Mesenchymal stem cell (in vitro differentiated cells and primary cell): ENCODE data around the gene PP2D1.

Source experiments
- DNase-seq: peaks from one replicate; pipeline ENCODE4 v3.0.0-alpha.2; 2013
- H2AFZ ChIP-seq: one replicate; pipeline ENCODE4 v1.6.1; 2013; ENCODE audit warnings: low read depth, mild to moderate bottlenecking, control low read depth, inconsistent platforms, low read length, moderate library complexity
- H2AK5ac ChIP-seq: 2 replicates; pipeline ENCODE4 v1.6.1; 2013; ENCODE audit warnings: low read length, moderate library complexity, mild to moderate bottlenecking, inconsistent platforms; ENCODE audit not compliant: severe bottlenecking
- H2BK120ac ChIP-seq: one replicate; pipeline ENCODE4 v1.6.1; 2013; ENCODE audit warnings: low read depth, mild to moderate bottlenecking, inconsistent platforms, low read length, moderate library complexity
- H2BK12ac ChIP-seq, 2 experiments: one replicate each; pipeline ENCODE4 v1.6.1; 2013; ENCODE audit warnings: inconsistent platforms in 2 of 2, low read length in 2 of 2, mild to moderate bottlenecking in 2 of 2, moderate library complexity in 2 of 2, control low read depth in 1 of 2
- H2BK15ac ChIP-seq: one replicate; pipeline ENCODE4 v1.6.1; 2013; ENCODE audit warnings: mild to moderate bottlenecking, low read depth, inconsistent platforms; ENCODE audit not compliant: poor library complexity, severe bottlenecking
- H2BK5ac ChIP-seq: 2 replicates; pipeline ENCODE4 v1.6.1; 2013; ENCODE audit warnings: low read depth, mild to moderate bottlenecking, low read length, control low read depth, inconsistent platforms; ENCODE audit not compliant: poor library complexity, severe bottlenecking
- H3K14ac ChIP-seq, 2 experiments: one replicate each; pipeline ENCODE4 v1.6.1; 2013; ENCODE audit warnings: inconsistent platforms in 2 of 2, low read length in 2 of 2, control low read depth in 1 of 2, mild to moderate bottlenecking in 1 of 2, moderate library complexity in 1 of 2
- H3K18ac ChIP-seq, 2 experiments: one replicate each; pipeline ENCODE4 v1.6.1; 2013; ENCODE audit warnings: inconsistent platforms in 2 of 2, low read length in 2 of 2, control low read depth in 1 of 2, low read depth in 1 of 2, mild to moderate bottlenecking in 1 of 2
- H3K23ac ChIP-seq, 2 experiments: one replicate each; pipeline ENCODE4 v1.6.1; 2013; ENCODE audit warnings: inconsistent platforms in 2 of 2, low read length in 2 of 2, mild to moderate bottlenecking in 2 of 2, moderate library complexity in 2 of 2, control low read depth in 1 of 2
- H3K27ac ChIP-seq: 2 replicates; pipeline ENCODE4 v1.5.1; 2013; ENCODE audit warnings: mild to moderate bottlenecking, moderate library complexity, low read length, control low read depth, inconsistent platforms; ENCODE audit not compliant: poor library complexity, severe bottlenecking
- H3K27me3 ChIP-seq, 2 experiments: 2 replicates each; pipeline versions ENCODE4 v1.6.1 to v1.7.0; 2013; ENCODE audit warnings: low read length in 2 of 2, mild to moderate bottlenecking in 2 of 2, moderate library complexity in 2 of 2, control low read depth in 1 of 2, inconsistent platforms in 1 of 2; ENCODE audit not compliant: control insufficient read depth in 1 of 2, insufficient read depth in 1 of 2
- H3K36me3 ChIP-seq, 2 experiments: 2 replicates each; pipeline versions ENCODE4 v1.6.1 to v1.7.0; 2013; ENCODE audit warnings: low read length in 2 of 2, control low read depth in 1 of 2, inconsistent platforms in 1 of 2, low read depth in 1 of 2, mild to moderate bottlenecking in 1 of 2; ENCODE audit not compliant: insufficient read depth in 2 of 2, control insufficient read depth in 1 of 2
- H3K4ac ChIP-seq, 2 experiments: one replicate each; pipeline ENCODE4 v1.6.1; 2013; ENCODE audit warnings: inconsistent platforms in 2 of 2, low read length in 2 of 2, mild to moderate bottlenecking in 2 of 2, moderate library complexity in 2 of 2, control low read depth in 1 of 2, low read depth in 1 of 2
- H3K4me1 ChIP-seq: 2 replicates; pipeline ENCODE4 v1.6.1; 2013; ENCODE audit warnings: low read depth, low read length, control low read depth; ENCODE audit not compliant: control insufficient read depth, insufficient read depth
- H3K4me2 ChIP-seq: 2 replicates; pipeline ENCODE4 v1.6.1; 2013; ENCODE audit warnings: low read length, mild to moderate bottlenecking, inconsistent platforms; ENCODE audit not compliant: poor library complexity, severe bottlenecking
- H3K4me3 ChIP-seq, 2 experiments: 2 replicates each; pipeline versions ENCODE4 v1.5.1 to v1.7.0; 2013; ENCODE audit warnings: low read length in 2 of 2, mild to moderate bottlenecking in 2 of 2, control low read depth in 1 of 2, low read depth in 1 of 2; ENCODE audit not compliant: insufficient read depth in 1 of 2
- H3K79me1 ChIP-seq: replicated peaks from 2 replicates; pipeline ENCODE4 v1.6.1; 2013; ENCODE audit warnings: mild to moderate bottlenecking, control low read depth, low read length, inconsistent platforms; ENCODE audit not compliant: poor library complexity, severe bottlenecking
- H3K9ac ChIP-seq: 2 replicates; pipeline ENCODE4 v1.7.0; 2013; ENCODE audit warnings: mild to moderate bottlenecking, low read length, moderate library complexity
- H3K9me3 ChIP-seq: 2 replicates; pipeline ENCODE4 v1.7.0; 2013; ENCODE audit warnings: mild to moderate bottlenecking, low read length; ENCODE audit not compliant: control insufficient read depth
- H4K8ac ChIP-seq: one replicate; pipeline ENCODE4 v1.6.1; 2013; ENCODE audit warnings: inconsistent platforms, mild to moderate bottlenecking, low read length, moderate library complexity
- H4K91ac ChIP-seq: one replicate; pipeline ENCODE4 v1.6.1; 2013; ENCODE audit warnings: mild to moderate bottlenecking, low read length, inconsistent platforms
- whole genome bisulfite sequencing: methylation state at CpG from one replicate; pipeline ENCODE4 v1.1.7; 2013; ENCODE audit warnings: mixed read lengths; 5-methylcytosine and 5-hydroxymethylcytosine counted together

Gene PP2D1

DNA sequence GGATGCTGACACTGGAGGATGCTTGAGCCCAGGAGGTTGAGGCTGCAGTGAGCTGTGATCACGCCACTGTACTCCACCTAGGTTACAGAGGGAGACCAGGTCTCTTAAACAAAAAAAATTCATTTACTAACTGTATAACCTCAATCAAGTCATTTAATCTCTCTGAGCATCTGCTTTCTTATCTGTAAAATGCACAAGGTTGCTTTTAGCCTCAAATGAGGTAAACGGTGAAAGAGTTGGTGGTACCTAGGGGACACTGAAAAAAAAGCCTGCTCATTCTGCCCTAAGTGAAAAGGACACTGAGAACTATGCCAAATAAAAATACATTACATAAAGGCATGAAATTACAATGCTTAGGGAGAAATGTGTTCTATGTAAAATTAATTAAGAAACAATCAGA, 3.4 kb downstream of the PP2D1 start:
- Histone ChIP-seq H3K14ac (no peak overlapping the region), H3K27ac (no peak overlapping the region), H4K8ac (no peak overlapping the region), H3K23ac (no peak overlapping the region), H3K4ac (no peak overlapping the region), H2BK12ac (no peak overlapping the region), H3K9ac (no peak overlapping the region), H3K4me2 (no peak overlapping the region), H3K27me3 (no peaks in the 10 kb centered on the region), H2AK5ac (no peak overlapping the region), H2BK5ac (no peak overlapping the region), H3K18ac (no peak overlapping the region), H3K9me3 (no peaks in the 10 kb centered on the region), H2AFZ (no peak overlapping the region), H3K4me1 (no peaks in the 10 kb centered on the region), H4K91ac (no peak overlapping the region), H2BK120ac (no peak overlapping the region), H3K36me3 (no peaks in the 10 kb centered on the region), H2BK15ac (no peak overlapping the region), H3K79me1 (no peaks in the 10 kb centered on the region), H3K4me3 (no peak overlapping the region)
- 100% methylated on average over 2 of the region's 2 CpGs for WGBS
- no peak for DNase-seq

DNA sequence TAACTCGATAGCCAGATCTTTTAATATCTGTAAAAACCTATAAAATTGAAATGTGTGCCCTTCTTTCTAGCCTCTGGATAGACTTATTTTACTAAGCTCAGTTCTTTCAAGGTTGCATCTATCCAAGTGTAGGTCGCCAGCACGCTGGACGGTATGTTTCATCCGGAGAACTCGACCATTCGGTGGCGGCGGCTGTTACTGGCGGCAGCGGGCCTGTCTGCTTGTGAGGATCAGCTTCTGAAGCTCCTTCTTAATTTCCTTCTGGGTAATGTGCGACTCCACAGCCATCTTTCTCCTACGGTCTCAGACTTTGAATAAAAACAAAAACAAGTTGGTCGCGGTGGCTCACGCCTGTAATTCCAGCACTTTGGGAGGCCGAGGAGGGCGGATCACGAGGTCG, 4.1 kb downstream of the PP2D1 start:
- Histone ChIP-seq H4K91ac (no peak overlapping the region), H3K4ac (no peak overlapping the region), H3K14ac (no peak overlapping the region), H3K36me3 (no peaks in the 10 kb centered on the region), H2AFZ (no peak overlapping the region), H2BK12ac (no peak overlapping the region), H3K79me1 (no peaks in the 10 kb centered on the region), H4K8ac (no peak overlapping the region), H2BK120ac (no peak overlapping the region), H3K9me3 (no peaks in the 10 kb centered on the region), H3K4me3 (no peak overlapping the region), H3K18ac (no peak overlapping the region), H3K9ac (no peak overlapping the region), H3K4me2 (no peak overlapping the region), H3K27ac (no peak overlapping the region), H2BK15ac (no peak overlapping the region), H3K23ac (no peak overlapping the region), H3K27me3 (no peaks in the 10 kb centered on the region), H2BK5ac (no peak overlapping the region), H3K4me1 (no peaks in the 10 kb centered on the region), H2AK5ac (no peak overlapping the region)
- no peak for DNase-seq
- 97% methylated on average over 20 of the region's 20 CpGs for WGBS

DNA sequence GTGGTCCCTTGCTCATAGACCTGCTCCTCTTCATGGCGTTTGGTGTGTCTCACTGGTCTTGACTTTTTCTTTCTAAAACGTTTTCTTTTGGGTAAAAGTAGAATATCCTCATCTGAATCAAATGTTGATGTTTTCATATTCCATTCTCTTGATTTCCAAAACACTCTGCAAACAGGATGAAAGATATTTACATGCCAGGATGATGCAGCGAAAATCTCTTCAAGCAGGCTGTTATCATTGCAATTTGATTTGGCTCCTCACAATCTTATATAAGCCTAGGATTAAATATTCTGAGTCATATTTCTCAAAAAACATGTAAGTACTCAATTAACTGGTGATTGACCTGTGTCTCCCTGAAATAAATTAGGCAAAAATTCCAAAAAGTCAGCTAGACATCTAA, 10.1 kb downstream of the PP2D1 start:
- H3K4me1 ChIP-seq: no peaks in the 10 kb centered on the region
- no peak overlapping the region for H3K14ac ChIP-seq
- no peak overlapping the region for H2BK12ac ChIP-seq
- H3K18ac ChIP-seq: no peak overlapping the region
- no peak overlapping the region for H2BK5ac ChIP-seq
- H3K9ac ChIP-seq: no peak overlapping the region
- no peaks in the 10 kb centered on the region for H3K9me3 ChIP-seq
- no peak for DNase-seq
- no peak overlapping the region for H3K23ac ChIP-seq
- H2BK120ac ChIP-seq: no peak overlapping the region
- no peak overlapping the region for H2AFZ ChIP-seq
- no peak overlapping the region for H3K4me2 ChIP-seq
- H4K8ac ChIP-seq: no peak overlapping the region
- H2AK5ac ChIP-seq: no peak overlapping the region
- H3K79me1 ChIP-seq: no peaks in the 10 kb centered on the region
- H3K4me3 ChIP-seq: no peak overlapping the region
- no peaks in the 10 kb centered on the region for H3K36me3 ChIP-seq
- WGBS: 92% methylated on average over 2 of the region's 3 CpGs
- H3K4ac ChIP-seq: no peak overlapping the region
- H2BK15ac ChIP-seq: no peak overlapping the region
- no peak overlapping the region for H4K91ac ChIP-seq
- no peaks in the 10 kb centered on the region for H3K27me3 ChIP-seq
- H3K27ac ChIP-seq: no peak overlapping the region

DNA sequence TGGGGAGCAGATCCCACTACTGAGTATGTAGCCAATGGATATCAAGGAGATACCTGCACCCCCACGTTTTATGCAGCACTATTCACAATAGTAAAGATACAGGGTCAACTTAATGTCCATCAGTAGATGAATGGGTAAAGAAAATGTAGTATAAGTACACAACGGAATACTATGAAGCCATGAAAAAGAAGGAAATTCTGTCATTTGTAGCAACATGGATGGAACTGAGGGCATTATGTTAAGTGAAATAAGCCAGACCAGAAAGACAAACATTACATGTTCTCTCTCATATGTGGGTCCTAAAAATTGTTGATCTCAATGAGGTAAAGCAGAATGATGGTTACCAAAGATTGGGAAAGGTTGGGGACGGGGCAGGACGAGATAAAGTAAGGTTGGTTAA, 14.6 kb downstream of the PP2D1 start:
- Histone ChIP-seq H3K9ac (no peak overlapping the region), H3K4me2 (no peak overlapping the region)
- 96% methylated on average over 3 of the region's 4 CpGs for WGBS

More for the DNA sequence above, 14.6 kb downstream of the PP2D1 start:
- Histone ChIP-seq H3K27ac (no peak overlapping the region), H3K23ac (no peak overlapping the region), H2BK15ac (no peak overlapping the region), H3K79me1 (no peaks in the 10 kb centered on the region), H3K27me3 (no peaks in the 10 kb centered on the region), H3K9me3 (no peaks in the 10 kb centered on the region), H3K4me1 (no peaks in the 10 kb centered on the region), H2BK120ac (no peak overlapping the region), H4K91ac (no peak overlapping the region), H2BK12ac (no peak overlapping the region), H3K36me3 (no peaks in the 10 kb centered on the region), H3K4me3 (no peak overlapping the region), H2BK5ac (no peak overlapping the region), H3K4ac (no peak overlapping the region), H3K18ac (no peak overlapping the region), H2AFZ (no peak overlapping the region), H3K14ac (no peak overlapping the region), H4K8ac (no peak overlapping the region), H2AK5ac (no peak overlapping the region)
- no peak for DNase-seq
